B cell (primary cell): ENCODE results near the gene PERCC1.

ENCODE experiments used
- EZH2 ChIP-seq: IDR thresholded peaks from 2 replicates; pipeline ENCODE4 v1.6.1; 2012; ENCODE audit warnings: borderline replicate concordance, low read depth, mild to moderate bottlenecking, moderate library complexity, low read length; ENCODE audit not compliant: insufficient read depth, poor library complexity, severe bottlenecking
- TF ChIP-seq, protein P1 (sequence below): fragments of 200-600 bp; IDR thresholded peaks from one replicate; pipeline ENCODE4 v1.8.0; 2022; ENCODE audit warnings: antibody characterized with exemption, mild to moderate bottlenecking

- TF ChIP-seq, protein P1, sequence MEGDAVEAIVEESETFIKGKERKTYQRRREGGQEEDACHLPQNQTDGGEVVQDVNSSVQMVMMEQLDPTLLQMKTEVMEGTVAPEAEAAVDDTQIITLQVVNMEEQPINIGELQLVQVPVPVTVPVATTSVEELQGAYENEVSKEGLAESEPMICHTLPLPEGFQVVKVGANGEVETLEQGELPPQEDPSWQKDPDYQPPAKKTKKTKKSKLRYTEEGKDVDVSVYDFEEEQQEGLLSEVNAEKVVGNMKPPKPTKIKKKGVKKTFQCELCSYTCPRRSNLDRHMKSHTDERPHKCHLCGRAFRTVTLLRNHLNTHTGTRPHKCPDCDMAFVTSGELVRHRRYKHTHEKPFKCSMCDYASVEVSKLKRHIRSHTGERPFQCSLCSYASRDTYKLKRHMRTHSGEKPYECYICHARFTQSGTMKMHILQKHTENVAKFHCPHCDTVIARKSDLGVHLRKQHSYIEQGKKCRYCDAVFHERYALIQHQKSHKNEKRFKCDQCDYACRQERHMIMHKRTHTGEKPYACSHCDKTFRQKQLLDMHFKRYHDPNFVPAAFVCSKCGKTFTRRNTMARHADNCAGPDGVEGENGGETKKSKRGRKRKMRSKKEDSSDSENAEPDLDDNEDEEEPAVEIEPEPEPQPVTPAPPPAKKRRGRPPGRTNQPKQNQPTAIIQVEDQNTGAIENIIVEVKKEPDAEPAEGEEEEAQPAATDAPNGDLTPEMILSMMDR = no peak
- TF ChIP-seq EZH2 = no peak
Measured at GRCh38 chr16:1429631-1430030, 1.2 kb upstream of the PERCC1 start.
